Measurements from ENCODE around the gene PCNX1. TPM values are rescaled to one million over a fixed set of nuclear protein-coding genes. Genes with fewer than 3 reads are reported as not detected.
"Not testable (repeated sequence)": the region's sequence is repeated elsewhere in the genome, so short reads cannot be mapped to it uniquely, and the experiment has no call there.

Gene PCNX1
- total RNA-seq, 1 experiment from 2014 or later, result 23.3 TPM

DNA sequence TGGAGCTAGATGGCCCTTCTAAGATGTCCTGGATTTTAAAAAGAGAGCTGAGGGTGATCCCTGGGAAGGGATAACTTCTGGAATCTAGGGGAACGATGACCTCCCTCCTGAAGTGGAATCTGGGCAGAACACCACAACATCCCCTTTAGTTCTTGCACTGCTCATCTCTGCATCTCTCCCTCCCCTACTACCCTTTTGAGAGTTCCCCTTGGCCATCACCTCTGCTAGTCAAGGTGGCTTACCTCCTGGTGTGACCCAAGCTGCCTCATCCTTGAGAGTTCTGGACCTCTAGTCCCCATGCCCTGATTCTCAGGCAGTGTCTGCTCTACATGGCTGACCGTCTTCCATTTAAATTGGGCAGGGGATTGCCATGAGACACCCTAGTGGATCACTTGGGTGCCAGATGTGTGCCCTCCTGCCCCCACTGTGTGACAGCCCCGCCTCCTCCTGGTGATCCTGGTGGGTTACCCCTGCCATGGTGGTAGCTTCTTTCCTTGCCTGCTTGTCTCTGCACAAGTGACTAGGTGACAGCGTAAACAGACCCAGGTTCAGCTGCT is 216.4 kb downstream of the PCNX1 start:
- Histone ChIP-seq H3K9me3 (ENCODE audit: low read length) (no peaks in the 10 kb centered on the region), H3K9me2 (replicated peaks; ENCODE audit: low read length) (no peaks in the 10 kb centered on the region), H3K27ac (ENCODE audit: low read length) (no peak overlapping the region), H3K4me1 (ENCODE audit: insufficient read depth, low read length) (peaks cover 13% of the 10 kb centered on the region), H3K9ac (ENCODE audit: low read length) (no peak overlapping the region), H3K27me3 (ENCODE audit: low read length) (no peaks in the 10 kb centered on the region), H3F3A (ENCODE audit: low read length, unreplicated experiment) (no peaks in the 10 kb centered on the region), H3K36me3 (ENCODE audit: low read depth, low read length) (no peaks in the 10 kb centered on the region), H3K4me3 (ENCODE audit: low read length) (no peak overlapping the region), H3K4me2 (ENCODE audit: low read length) (no peak overlapping the region), H2AFZ (ENCODE audit: low read length) (no peak overlapping the region), H4K20me1 (ENCODE audit: low read length) (no peaks in the 10 kb centered on the region), H3K79me2 (ENCODE audit: low read length) (no peaks in the 10 kb centered on the region)
- ChIA-PET POLR2A (ENCODE audit: unreplicated experiment) (interaction anchor here (0.6 kb wide), 1 partner anchor 552 kb away, joined by 3 read pairs; no protein-coding TSS in a partner anchor), CTCF (no interaction called here)
- intact Hi-C loops (cut with micrococcal nuclease), result no loop called here
- ATAC-seq, result no peak
- no TSS peak for BruUV-seq (replicated peaks)
- DNase-seq, result no peak
- TF ChIP-seq EZH2 (IDR thresholded peaks at IDR 0.05; ENCODE audit: low read length, unreplicated experiment) (no peak), EZH2phosphoT487 (IDR thresholded peaks at IDR 0.05; ENCODE audit: borderline replicate concordance, low read length) (no peak)
- TF ChIP-seq, protein P1, sequence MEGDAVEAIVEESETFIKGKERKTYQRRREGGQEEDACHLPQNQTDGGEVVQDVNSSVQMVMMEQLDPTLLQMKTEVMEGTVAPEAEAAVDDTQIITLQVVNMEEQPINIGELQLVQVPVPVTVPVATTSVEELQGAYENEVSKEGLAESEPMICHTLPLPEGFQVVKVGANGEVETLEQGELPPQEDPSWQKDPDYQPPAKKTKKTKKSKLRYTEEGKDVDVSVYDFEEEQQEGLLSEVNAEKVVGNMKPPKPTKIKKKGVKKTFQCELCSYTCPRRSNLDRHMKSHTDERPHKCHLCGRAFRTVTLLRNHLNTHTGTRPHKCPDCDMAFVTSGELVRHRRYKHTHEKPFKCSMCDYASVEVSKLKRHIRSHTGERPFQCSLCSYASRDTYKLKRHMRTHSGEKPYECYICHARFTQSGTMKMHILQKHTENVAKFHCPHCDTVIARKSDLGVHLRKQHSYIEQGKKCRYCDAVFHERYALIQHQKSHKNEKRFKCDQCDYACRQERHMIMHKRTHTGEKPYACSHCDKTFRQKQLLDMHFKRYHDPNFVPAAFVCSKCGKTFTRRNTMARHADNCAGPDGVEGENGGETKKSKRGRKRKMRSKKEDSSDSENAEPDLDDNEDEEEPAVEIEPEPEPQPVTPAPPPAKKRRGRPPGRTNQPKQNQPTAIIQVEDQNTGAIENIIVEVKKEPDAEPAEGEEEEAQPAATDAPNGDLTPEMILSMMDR (conservative IDR thresholded peaks at IDR 0.05; ENCODE audit: low read depth, low read length), result no peak

DNA sequence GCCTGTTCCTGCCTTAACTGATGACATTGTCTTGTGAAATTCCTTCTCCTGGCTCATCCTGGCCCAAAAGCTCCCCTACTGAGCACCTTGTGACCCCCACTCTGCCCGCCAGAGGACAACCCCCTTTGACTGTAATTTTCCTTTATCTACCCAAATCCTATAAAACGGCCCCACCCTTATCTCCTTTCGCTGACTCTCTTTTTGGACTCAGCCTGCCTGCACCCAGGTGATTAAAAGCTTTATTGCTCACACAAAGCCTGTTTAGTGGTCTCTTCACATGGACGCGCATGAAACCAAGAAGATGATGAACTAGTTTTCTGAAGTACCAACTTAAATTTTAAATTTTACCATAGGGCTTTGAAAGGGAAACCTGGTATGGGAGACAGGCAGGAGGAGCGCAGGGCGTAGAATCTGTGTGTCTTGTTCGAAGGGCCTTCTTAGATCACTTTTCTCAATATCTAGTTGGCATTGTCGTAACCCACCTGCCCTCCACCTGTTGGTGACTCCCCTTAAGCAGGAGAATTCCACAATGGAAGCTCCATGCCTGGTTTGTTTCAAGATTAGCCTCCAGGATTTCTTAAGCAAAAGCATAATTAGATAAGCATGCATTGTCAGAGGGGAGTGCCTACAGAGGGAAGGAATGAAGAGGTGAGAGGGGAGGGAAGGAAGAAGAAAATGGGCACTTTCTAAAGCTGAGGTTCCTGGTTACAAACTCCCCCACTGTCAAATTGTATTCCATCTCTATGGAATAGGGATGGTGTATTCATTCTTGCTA is 222.6 kb downstream of the PCNX1 start:
- intact Hi-C loops (cut with micrococcal nuclease), result loop anchor here (1.0 to 10.0 kb wide), 2 partner anchors 26 to 525 kb away; no protein-coding TSS in a partner anchor
- H3K36me3 ChIP-seq (ENCODE audit: low read depth, low read length); H3K9me2 ChIP-seq (replicated peaks; ENCODE audit: low read length); CTCF ChIA-PET; H3K27me3 ChIP-seq (ENCODE audit: low read length); DNase-seq; ATAC-seq; H3K79me2 ChIP-seq (ENCODE audit: low read length); H4K20me1 ChIP-seq (ENCODE audit: low read length); H3K9me3 ChIP-seq (ENCODE audit: low read length); H3F3A ChIP-seq (ENCODE audit: low read length, unreplicated experiment): not testable (repeated sequence)
- POLR2A ChIA-PET (ENCODE audit: unreplicated experiment), result interaction anchor here (0.6 kb wide), 2 partner anchors 11 to 669 kb away, joined by 4 to 5 read pairs; no protein-coding TSS in a partner anchor
- Histone ChIP-seq H3K4me1 (ENCODE audit: insufficient read depth, low read length) (peaks cover 18% of the 10 kb centered on the region), H3K9ac (ENCODE audit: low read length) (peak overlapping the region; percentile 48), H3K27ac (ENCODE audit: low read length) (peak overlapping the region; percentile 79), H3K4me2 (ENCODE audit: low read length) (peak overlapping the region; percentile 74), H3K4me3 (ENCODE audit: low read length) (peak overlapping the region; percentile 19; the same call in 1 of the 2 replicates), H2AFZ (ENCODE audit: low read length) (0 out of 2 replicates have a peak overlapping the region, but pooled peaks have one; percentile 6)
- BruUV-seq (replicated peaks), result TSS peak; percentile 74

DNA sequence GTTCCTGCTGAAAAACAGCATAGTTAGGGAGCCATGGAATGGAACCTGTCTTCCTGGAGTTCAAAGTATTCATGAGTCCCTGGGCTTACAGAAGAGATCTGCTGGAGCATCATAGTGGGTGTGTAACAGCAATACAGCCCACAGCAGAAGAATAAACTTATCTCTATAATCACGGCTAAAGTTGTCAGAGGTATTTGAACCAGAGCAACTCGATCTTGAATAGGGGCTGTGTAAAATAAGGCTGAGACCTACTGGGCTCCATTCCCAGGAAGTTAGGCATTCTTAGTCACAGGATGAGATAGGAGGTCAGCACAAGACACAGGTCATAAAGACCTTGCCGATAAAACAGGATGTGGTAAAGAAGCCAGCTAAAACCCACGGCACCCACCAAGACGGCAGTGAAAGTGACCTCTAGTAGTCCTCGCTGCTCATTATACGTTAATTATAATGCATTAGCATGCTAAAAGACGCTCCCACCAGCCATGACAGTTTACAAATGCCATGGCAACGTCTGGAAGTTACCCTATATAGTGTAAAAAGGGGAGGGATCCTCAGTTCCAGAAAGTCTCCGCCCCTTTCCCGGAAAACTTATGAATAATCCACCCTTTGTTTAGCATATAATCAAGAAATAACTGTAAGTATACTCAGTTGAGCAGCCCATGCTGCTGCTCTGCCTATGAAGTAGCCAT is 223.4 kb downstream of the PCNX1 start:
- Histone ChIP-seq H3K9ac (ENCODE audit: low read length) (peak overlapping the region; percentile 50), H3K79me2 (ENCODE audit: low read length) (no peaks in the 10 kb centered on the region), H3K27ac (ENCODE audit: low read length) (peak overlapping the region; percentile 79), H3K36me3 (ENCODE audit: low read depth, low read length) (no peaks in the 10 kb centered on the region), H3K9me3 (ENCODE audit: low read length) (no peaks in the 10 kb centered on the region), H3F3A (ENCODE audit: low read length, unreplicated experiment) (no peaks in the 10 kb centered on the region), H3K27me3 (ENCODE audit: low read length) (no peaks in the 10 kb centered on the region), H3K9me2 (replicated peaks; ENCODE audit: low read length) (no peaks in the 10 kb centered on the region), H2AFZ (ENCODE audit: low read length) (peak overlapping the region; percentile 6; the same call in 1 of the 2 replicates), H4K20me1 (ENCODE audit: low read length) (no peaks in the 10 kb centered on the region), H3K4me1 (ENCODE audit: insufficient read depth, low read length) (peaks cover 18% of the 10 kb centered on the region), H3K4me3 (ENCODE audit: low read length) (peak overlapping the region; percentile 19), H3K4me2 (ENCODE audit: low read length) (peak overlapping the region; percentile 74)
- CTCF ChIA-PET, result interaction anchor here (0.6 kb wide), 1 partner anchor 161 kb away, joined by 3 read pairs; no protein-coding TSS in a partner anchor
- no TSS peak for BruUV-seq (replicated peaks)
- intact Hi-C loops (cut with micrococcal nuclease), result loop anchor here (1.0 to 10.0 kb wide), 2 partner anchors 26 to 524 kb away; no protein-coding TSS in a partner anchor
- ATAC-seq, result peak; percentile 84
- DNase-seq, result peak; percentile 81
- POLR2A ChIA-PET (ENCODE audit: unreplicated experiment), result interaction anchor here (0.6 kb wide), 3 partner anchors 12 to 668 kb away, joined by 3 to 5 read pairs (median 4); no protein-coding TSS in a partner anchor
- TF ChIP-seq EZH2 (IDR thresholded peaks at IDR 0.05; ENCODE audit: low read length, unreplicated experiment) (no peak), EZH2phosphoT487 (IDR thresholded peaks at IDR 0.05; ENCODE audit: borderline replicate concordance, low read length) (no peak)
- TF ChIP-seq, protein P1 (conservative IDR thresholded peaks at IDR 0.05; ENCODE audit: low read depth, low read length), result no peak
